KMS-11 (cell line): ENCODE measurements around the gene TCP1.

Experiments used
- H2AFZ ChIP-seq: fragments of 200-600 bp; sonication (generic); 2 replicates; pipeline ENCODE4 v1.6.1; 2016; ENCODE audit warnings: antibody characterized with exemption, mixed run types, low read depth
- H3K27ac ChIP-seq: fragments of 200-600 bp; sonication (generic); 2 replicates; pipeline ENCODE4 v1.6.1; 2016; ENCODE audit warnings: mild to moderate bottlenecking, mixed run types
- H3K27me3 ChIP-seq: fragments of 200-600 bp; sonication (generic); 2 replicates; pipeline ENCODE4 v1.6.1; 2017; ENCODE audit warnings: mild to moderate bottlenecking, low read depth, mixed run types, moderate library complexity; ENCODE audit not compliant: insufficient read depth
- H3K36me3 ChIP-seq: fragments of 200-600 bp; sonication (generic); 2 replicates; pipeline ENCODE4 v1.6.1; 2017; ENCODE audit warnings: mild to moderate bottlenecking, mixed run types; ENCODE audit not compliant: insufficient read depth
- H3K4me1 ChIP-seq: fragments of 200-600 bp; sonication (generic); 2 replicates; pipeline ENCODE4 v1.6.1; 2016; ENCODE audit warnings: mild to moderate bottlenecking, low read depth, mixed run types; ENCODE audit not compliant: poor library complexity, severe bottlenecking
- H3K4me2 ChIP-seq: fragments of 200-600 bp; sonication (generic); 2 replicates; pipeline ENCODE4 v1.7.0; 2016; ENCODE audit warnings: mild to moderate bottlenecking, mixed run types
- H3K4me3 ChIP-seq: fragments of 200-600 bp; sonication (generic); IDR thresholded peaks from 2 replicates; pipeline ENCODE4 v1.6.1; 2017; ENCODE audit warnings: low read depth, low read length, mixed read lengths; ENCODE audit not compliant: insufficient read depth
- H3K79me2 ChIP-seq: fragments of 200-600 bp; sonication (generic); 2 replicates; pipeline ENCODE4 v1.6.1; 2016; ENCODE audit warnings: low read depth, mixed run types; ENCODE audit not compliant: insufficient read depth
- H3K9ac ChIP-seq: fragments of 200-600 bp; sonication (generic); 2 replicates; pipeline ENCODE4 v1.6.1; 2016; ENCODE audit warnings: mild to moderate bottlenecking, mixed run types
- H4K20me1 ChIP-seq: fragments of 200-600 bp; sonication (generic); 2 replicates; pipeline ENCODE4 v1.6.1; 2016; ENCODE audit warnings: mild to moderate bottlenecking, mixed run types; ENCODE audit not compliant: insufficient read depth
- TF ChIP-seq, protein P1 (sequence below): fragments of 200-600 bp; sonication (generic); conservative IDR thresholded peaks from 2 replicates; pipeline ENCODE4 v1.6.1; 2017; ENCODE audit warnings: low read depth, mild to moderate bottlenecking, antibody characterized with exemption, low read length, moderate library complexity, mixed read lengths

TCP1 gene

DNA sequence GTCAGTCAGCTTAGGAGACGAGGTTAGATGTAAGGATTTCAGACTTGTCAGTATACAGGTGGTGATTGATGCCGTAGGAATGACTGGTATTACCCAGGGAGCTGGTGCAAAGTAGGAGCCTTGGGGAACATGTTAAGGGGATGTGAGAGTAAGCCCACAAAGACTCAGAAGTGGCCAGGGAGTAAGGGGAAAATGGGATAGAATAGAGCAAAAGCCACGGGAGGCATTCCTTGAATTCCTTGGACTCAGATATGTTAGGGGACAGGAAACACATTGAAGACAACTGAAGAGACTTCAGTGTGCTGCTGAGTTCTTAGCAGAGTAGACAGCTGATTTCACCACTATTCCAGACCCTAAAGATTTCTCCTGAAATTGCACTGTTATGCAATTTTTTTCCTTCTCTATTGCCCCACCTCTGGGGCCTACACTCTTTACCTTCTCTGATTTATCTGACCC lies 28.8 kb downstream of the TCP1 start:
- H3K27ac ChIP-seq, result peak overlapping the region; percentile 82; the same call in 1 of the 2 replicates
- peaks cover 13% of the 10 kb centered on the region for H3K4me1 ChIP-seq
- no peak overlapping the region for H3K4me3 ChIP-seq
- H3K79me2 ChIP-seq, result no peaks in the 10 kb centered on the region
- no peak overlapping the region for H2AFZ ChIP-seq
- TF ChIP-seq, protein P1, sequence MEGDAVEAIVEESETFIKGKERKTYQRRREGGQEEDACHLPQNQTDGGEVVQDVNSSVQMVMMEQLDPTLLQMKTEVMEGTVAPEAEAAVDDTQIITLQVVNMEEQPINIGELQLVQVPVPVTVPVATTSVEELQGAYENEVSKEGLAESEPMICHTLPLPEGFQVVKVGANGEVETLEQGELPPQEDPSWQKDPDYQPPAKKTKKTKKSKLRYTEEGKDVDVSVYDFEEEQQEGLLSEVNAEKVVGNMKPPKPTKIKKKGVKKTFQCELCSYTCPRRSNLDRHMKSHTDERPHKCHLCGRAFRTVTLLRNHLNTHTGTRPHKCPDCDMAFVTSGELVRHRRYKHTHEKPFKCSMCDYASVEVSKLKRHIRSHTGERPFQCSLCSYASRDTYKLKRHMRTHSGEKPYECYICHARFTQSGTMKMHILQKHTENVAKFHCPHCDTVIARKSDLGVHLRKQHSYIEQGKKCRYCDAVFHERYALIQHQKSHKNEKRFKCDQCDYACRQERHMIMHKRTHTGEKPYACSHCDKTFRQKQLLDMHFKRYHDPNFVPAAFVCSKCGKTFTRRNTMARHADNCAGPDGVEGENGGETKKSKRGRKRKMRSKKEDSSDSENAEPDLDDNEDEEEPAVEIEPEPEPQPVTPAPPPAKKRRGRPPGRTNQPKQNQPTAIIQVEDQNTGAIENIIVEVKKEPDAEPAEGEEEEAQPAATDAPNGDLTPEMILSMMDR, result no peak
- no peaks in the 10 kb centered on the region for H4K20me1 ChIP-seq
- no peak overlapping the region for H3K9ac ChIP-seq
- no peaks in the 10 kb centered on the region for H3K36me3 ChIP-seq
- H3K4me2 ChIP-seq, result peak overlapping the region; percentile 88
- no peaks in the 10 kb centered on the region for H3K27me3 ChIP-seq

DNA sequence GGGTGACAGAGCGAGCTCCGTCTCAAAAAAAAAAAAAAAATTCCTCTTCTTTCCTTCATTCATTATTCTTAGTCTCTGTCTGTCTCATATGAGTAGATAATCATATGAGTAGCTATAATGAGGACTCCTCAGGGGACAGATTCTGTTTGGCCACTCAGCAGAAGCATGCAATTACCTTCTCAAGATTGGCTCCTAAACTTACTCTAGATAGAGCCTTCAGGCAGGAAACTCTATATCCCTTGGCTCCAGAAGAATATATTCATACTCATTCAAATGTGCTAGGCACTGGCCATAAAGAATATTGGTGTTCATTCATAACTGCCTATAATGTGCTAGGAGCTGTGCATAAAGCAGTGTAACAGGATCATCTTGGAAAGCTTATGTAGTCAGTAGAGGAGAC lies 29.8 kb downstream of the TCP1 start:
- Histone ChIP-seq H3K4me2 (no peak overlapping the region), H3K4me1 (peaks cover 13% of the 10 kb centered on the region), H3K9ac (no peak overlapping the region), H3K27me3 (no peaks in the 10 kb centered on the region), H4K20me1 (no peaks in the 10 kb centered on the region), H3K36me3 (no peaks in the 10 kb centered on the region), H2AFZ (no peak overlapping the region), H3K4me3 (no peak overlapping the region), H3K27ac (no peak overlapping the region), H3K79me2 (no peaks in the 10 kb centered on the region)
- TF ChIP-seq, protein P1, result no peak

DNA sequence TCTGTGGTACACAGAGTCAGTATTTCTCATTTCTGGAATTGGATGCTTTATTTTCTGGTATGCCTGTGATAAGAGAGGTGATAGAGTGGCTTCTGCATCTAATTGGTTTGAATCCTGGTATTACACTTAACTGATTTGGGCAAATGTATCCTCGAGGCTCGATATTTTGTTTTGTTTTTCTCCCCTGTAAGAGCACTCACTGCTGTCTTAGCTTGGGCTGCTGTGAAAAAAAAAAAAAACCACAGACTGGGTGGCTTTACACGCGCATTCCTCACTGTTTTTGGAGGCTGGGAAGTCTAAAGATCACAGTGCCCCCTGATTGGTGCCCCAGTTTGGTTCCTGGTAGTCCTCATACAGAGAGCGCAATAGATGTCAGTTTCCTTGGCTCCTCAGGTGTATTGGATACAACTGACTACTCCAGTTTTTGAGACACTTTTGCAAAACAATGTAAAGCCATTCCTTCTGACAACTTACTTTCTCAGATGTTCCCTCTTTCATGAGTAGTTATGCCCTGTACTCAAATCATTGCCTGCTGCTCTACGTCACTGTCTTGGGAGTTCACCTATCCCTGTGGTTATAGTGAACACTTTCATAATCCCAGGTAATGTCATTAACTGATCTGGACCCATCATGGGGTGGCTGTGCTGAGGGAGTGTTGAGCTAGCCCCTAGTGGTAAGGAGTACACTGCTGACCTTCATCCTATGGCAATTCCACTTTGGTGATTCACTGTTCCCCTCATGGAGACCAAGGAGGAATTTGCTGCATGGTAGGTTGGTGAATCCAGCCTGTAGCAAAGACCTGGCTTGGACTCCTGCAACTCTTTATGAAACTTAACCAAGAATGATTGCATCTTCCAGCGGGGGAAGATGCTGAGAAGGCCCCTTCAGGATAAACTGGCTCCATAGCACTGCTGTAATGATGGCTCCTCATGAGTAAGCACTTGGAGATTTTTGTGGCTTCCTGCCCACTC lies 31.1 kb downstream of the TCP1 start:
- no peaks in the 10 kb centered on the region for H4K20me1 ChIP-seq
- no peak overlapping the region for H3K9ac ChIP-seq
- no peak overlapping the region for H3K4me3 ChIP-seq
- no peaks in the 10 kb centered on the region for H3K79me2 ChIP-seq
- no peak overlapping the region for H2AFZ ChIP-seq
- H3K4me2 ChIP-seq, result no peak overlapping the region
- TF ChIP-seq, protein P1, result no peak
- H3K27me3 ChIP-seq, result no peaks in the 10 kb centered on the region
- H3K27ac ChIP-seq, result no peak overlapping the region
- H3K36me3 ChIP-seq, result no peaks in the 10 kb centered on the region
- H3K4me1 ChIP-seq, result peaks cover 13% of the 10 kb centered on the region

DNA sequence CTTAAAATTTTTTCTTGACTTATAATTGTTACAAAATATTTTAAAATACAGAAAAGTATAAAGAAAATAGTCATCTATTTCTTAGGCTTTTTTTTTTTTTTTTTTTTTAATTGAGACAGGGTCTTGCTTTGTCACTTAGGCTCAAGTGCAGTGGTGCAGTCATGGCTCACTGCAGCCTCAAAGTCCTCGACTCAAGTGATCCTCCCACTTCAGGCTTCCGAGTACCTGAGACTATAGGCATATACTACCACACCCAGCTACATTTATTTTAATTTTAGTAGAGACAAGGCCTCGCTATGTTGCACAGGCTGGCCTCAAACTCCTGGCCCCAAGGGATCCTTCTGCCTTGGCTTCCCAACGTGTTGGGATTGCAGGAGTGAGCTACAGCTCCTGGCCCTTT lies 32.9 kb downstream of the TCP1 start:
- Histone ChIP-seq H3K36me3 (no peaks in the 10 kb centered on the region), H3K4me3 (no peak overlapping the region), H2AFZ (no peak overlapping the region), H3K27ac (no peak overlapping the region), H3K4me2 (no peak overlapping the region), H3K4me1 (peaks cover 13% of the 10 kb centered on the region), H3K27me3 (no peaks in the 10 kb centered on the region), H3K9ac (no peak overlapping the region), H4K20me1 (0 out of 2 replicates have a peak, but pooled peaks cover 3% of the 10 kb centered on the region), H3K79me2 (no peaks in the 10 kb centered on the region)
- TF ChIP-seq, protein P1, result no peak
